SU-DHL-6 (cell line): ENCODE data around the gene PRAMEF1.

Experiments
- EZH2phosphoT487 ChIP-seq: fragments of 200-600 bp; sonication (generic), shearing (Covaris generic); conservative IDR thresholded peaks from 2 replicates; pipeline ENCODE4 v1.6.1; 2018; ENCODE audit warnings: mild to moderate bottlenecking, antibody characterized with exemption, low read length, moderate library complexity, mixed read lengths
- TF ChIP-seq, protein P1 (sequence below): fragments of 200-600 bp; sonication (generic); IDR thresholded peaks from one replicate; pipeline ENCODE4 v1.5.1; 2017; ENCODE audit warnings: antibody characterized with exemption, mild to moderate bottlenecking, low read length, moderate library complexity; ENCODE audit not compliant: insufficient read depth, poor library complexity, severe bottlenecking

DNA sequence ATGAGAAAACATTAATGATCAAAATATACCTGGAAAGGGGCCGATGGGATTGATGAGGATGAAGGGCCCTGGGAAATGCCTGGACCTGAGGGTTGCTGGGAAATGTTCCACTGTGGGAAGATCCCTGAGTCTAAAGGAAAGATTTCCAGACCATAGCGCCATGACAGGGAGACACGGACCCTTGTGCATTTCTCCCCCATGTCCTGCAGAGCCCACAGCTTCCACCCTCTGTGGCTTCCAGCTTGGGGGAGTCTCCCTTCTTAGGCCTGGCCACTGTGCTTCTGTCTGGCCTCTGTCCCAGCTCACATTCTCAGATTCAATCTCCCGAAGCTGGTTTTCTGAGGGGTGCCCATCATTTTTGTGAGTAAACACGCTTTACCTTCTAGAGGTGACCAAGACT lies 18.7 kb upstream of the PRAMEF1 start:
- TF ChIP-seq, protein P1, sequence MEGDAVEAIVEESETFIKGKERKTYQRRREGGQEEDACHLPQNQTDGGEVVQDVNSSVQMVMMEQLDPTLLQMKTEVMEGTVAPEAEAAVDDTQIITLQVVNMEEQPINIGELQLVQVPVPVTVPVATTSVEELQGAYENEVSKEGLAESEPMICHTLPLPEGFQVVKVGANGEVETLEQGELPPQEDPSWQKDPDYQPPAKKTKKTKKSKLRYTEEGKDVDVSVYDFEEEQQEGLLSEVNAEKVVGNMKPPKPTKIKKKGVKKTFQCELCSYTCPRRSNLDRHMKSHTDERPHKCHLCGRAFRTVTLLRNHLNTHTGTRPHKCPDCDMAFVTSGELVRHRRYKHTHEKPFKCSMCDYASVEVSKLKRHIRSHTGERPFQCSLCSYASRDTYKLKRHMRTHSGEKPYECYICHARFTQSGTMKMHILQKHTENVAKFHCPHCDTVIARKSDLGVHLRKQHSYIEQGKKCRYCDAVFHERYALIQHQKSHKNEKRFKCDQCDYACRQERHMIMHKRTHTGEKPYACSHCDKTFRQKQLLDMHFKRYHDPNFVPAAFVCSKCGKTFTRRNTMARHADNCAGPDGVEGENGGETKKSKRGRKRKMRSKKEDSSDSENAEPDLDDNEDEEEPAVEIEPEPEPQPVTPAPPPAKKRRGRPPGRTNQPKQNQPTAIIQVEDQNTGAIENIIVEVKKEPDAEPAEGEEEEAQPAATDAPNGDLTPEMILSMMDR = no peak
- TF ChIP-seq EZH2phosphoT487 = no peak
